Fibroblast of lung (primary cell): ENCODE data around the gene NR2E3. TPM values are rescaled to one million over a fixed set of nuclear protein-coding genes. Genes with fewer than 3 reads are reported as not detected.

Source experiments
- DNase-seq, 2 donors: peaks; one replicate each; pipeline versions ENCODE4 v3.0.0 to v3.0.0-alpha.2; 2010; ENCODE audit warnings: low read depth in 2 of 2
- H2AFZ ChIP-seq: 2 replicates; pipeline ENCODE4 v1.5.1; 2012; ENCODE audit warnings: low read length, control low read depth, inconsistent platforms
- H3K27ac ChIP-seq: 2 replicates; pipeline ENCODE4 v1.5.1; 2011; ENCODE audit warnings: low read length, control low read depth; ENCODE audit not compliant: insufficient read depth
- H3K27me3 ChIP-seq: 2 replicates; pipeline ENCODE4 v1.5.1; 2011; ENCODE audit warnings: mild to moderate bottlenecking, low read length; ENCODE audit not compliant: control insufficient read depth, insufficient read depth
- H3K36me3 ChIP-seq: 2 replicates; pipeline ENCODE4 v1.5.1; 2011; ENCODE audit warnings: low read length; ENCODE audit not compliant: control insufficient read depth, insufficient read depth
- H3K4me1 ChIP-seq: 2 replicates; pipeline ENCODE4 v1.5.1; 2011; ENCODE audit warnings: low read length; ENCODE audit not compliant: control insufficient read depth, insufficient read depth; ENCODE audit errors: extremely low read depth
- H3K4me2 ChIP-seq: 2 replicates; pipeline ENCODE4 v1.5.1; 2011; ENCODE audit warnings: low read length, control low read depth; ENCODE audit not compliant: insufficient read depth; ENCODE audit errors: extremely low read depth
- H3K4me3 ChIP-seq, 4 experiments: fragments of 200-600 bp in 1 of 4; sonication (generic) in 1 of 4; replicated peaks in 1 of 4; 2 replicates each; pipeline ENCODE4 v1.5.1; 2011 to 2016; ENCODE audit warnings: low read length in 4 of 4, low read depth in 3 of 4, mild to moderate bottlenecking in 3 of 4, control low read depth in 2 of 4, inconsistent platforms in 1 of 4, mixed read lengths in 1 of 4; ENCODE audit not compliant: insufficient read depth in 1 of 4; ENCODE audit errors: control extremely low read depth in 1 of 4
- H3K79me2 ChIP-seq: 2 replicates; pipeline ENCODE4 v1.5.1; 2012; ENCODE audit warnings: mild to moderate bottlenecking, low read length, inconsistent platforms; ENCODE audit not compliant: control insufficient read depth, insufficient read depth
- H3K9ac ChIP-seq: 2 replicates; pipeline ENCODE4 v1.5.1; 2011; ENCODE audit warnings: mild to moderate bottlenecking, low read length, control low read depth; ENCODE audit not compliant: insufficient read depth
- H3K9me3 ChIP-seq: 2 replicates; pipeline ENCODE4 v1.5.1; 2012; ENCODE audit warnings: low read depth, low read length; ENCODE audit not compliant: control insufficient read depth, insufficient read depth
- H4K20me1 ChIP-seq: 2 replicates; pipeline ENCODE4 v1.5.1; 2011; ENCODE audit warnings: low read length; ENCODE audit not compliant: control insufficient read depth, insufficient read depth; ENCODE audit errors: extremely low read depth
- EZH2 ChIP-seq: IDR thresholded peaks from 2 replicates; pipeline ENCODE4 v1.5.1; 2012; ENCODE audit warnings: low read length, control low read depth, mild to moderate bottlenecking; ENCODE audit errors: missing control alignments
- polyA plus RNA-seq, 2 donors: library from polyadenylated mRNA; depleted of rRNA in 1 of 2; stranded (reverse) in 1 of 2; unstranded in 1 of 2; fragments of >200 nt; gene quantifications; 2 replicates each; pipeline ENCODE4 v1.2.1, GENCODE V29; 2011 to 2012; ENCODE audit warnings: missing spikeins in 1 of 2
- total RNA-seq: library from RNA; depleted of rRNA; stranded (reverse); fragments of >200 nt; gene quantifications from 2 replicates; pipeline ENCODE4 v1.2.1, GENCODE V29; 2014
- TF ChIP-seq, protein P1 (sequence below), 2 donors: IDR thresholded peaks in 1 of 2; conservative IDR thresholded peaks in 1 of 2; 1 replicate in 1 of 2; 2 replicates in 1 of 2; pipeline ENCODE4 v1.5.1; 2011 to 2012; ENCODE audit warnings: low read length in 2 of 2, control low read depth in 1 of 2, inconsistent platforms in 1 of 2, low read depth in 1 of 2, mild to moderate bottlenecking in 1 of 2

NR2E3 gene
- total and polyA plus RNA-seq, 2 donors (not counting 1 experiment from before 2014, with no cell fraction given): 0.08 to 1.3 TPM

DNA sequence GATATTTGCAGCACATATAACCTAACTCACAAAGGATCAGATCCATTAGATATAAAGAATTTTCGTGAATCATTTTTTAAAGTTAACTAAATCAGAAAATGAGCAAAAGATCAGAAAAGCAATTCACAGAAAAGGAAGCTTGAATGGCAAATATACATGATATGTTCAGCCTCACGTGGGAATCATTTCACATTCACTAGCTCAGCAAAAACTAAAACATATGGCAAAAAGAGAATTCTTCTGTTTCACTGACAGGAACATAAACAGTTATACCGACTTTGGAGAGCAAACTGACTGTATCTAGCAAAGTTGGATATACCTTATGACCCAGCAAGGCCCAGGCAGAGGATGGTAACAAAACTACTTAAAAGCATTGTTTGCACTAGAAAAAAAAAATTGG is 34.0 kb upstream of the NR2E3 start:
- DNase-seq: peak in 1 of 2 donors; percentile 30
- TF ChIP-seq EZH2: no peak
- TF ChIP-seq, protein P1, sequence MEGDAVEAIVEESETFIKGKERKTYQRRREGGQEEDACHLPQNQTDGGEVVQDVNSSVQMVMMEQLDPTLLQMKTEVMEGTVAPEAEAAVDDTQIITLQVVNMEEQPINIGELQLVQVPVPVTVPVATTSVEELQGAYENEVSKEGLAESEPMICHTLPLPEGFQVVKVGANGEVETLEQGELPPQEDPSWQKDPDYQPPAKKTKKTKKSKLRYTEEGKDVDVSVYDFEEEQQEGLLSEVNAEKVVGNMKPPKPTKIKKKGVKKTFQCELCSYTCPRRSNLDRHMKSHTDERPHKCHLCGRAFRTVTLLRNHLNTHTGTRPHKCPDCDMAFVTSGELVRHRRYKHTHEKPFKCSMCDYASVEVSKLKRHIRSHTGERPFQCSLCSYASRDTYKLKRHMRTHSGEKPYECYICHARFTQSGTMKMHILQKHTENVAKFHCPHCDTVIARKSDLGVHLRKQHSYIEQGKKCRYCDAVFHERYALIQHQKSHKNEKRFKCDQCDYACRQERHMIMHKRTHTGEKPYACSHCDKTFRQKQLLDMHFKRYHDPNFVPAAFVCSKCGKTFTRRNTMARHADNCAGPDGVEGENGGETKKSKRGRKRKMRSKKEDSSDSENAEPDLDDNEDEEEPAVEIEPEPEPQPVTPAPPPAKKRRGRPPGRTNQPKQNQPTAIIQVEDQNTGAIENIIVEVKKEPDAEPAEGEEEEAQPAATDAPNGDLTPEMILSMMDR (conservative IDR thresholded peaks at IDR 0.05 in 1 of 2, IDR thresholded peaks at IDR 0.05 in 1 of 2; ENCODE audit: low read depth in 1 of 2, low read length in 2 of 2): no peak
- no peak overlapping the region for H3K4me2 ChIP-seq

DNA sequence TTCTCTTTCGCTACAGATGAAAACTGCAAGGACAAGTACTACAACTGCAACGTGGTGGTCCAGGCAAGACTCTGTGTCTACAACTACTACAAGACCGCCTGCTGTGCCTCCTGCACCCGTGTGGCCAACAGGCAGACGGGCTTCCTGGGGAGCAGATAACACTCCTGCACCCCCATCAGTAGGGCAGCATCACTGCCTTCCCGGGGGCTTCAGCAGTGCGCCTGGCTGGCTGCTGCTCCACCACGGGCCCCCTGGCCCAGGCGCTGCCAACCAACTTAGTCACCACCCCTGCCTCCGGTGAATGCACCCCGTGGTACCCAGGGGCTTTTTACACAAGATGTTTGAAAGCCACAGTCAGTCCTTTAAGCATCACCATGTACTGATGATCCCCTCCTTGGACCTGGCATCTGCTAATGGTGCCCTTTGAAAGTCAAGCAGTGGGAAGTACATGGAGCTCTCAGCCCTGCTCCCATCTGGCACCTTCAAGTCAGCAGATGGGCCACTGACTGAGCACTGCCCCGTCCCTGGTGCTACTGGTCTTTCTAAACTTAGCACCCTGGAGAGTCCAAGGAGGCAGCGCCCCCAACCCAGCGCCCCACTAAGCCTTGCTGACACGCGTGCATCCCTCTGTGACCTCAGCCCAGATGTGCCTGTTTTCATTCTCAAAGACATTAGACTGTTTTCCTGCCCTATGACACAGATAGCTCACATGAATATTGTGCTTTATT is 33.0 kb upstream of the NR2E3 start:
- Histone ChIP-seq H3K27ac (no peak overlapping the region), H2AFZ (no peak overlapping the region), H3K79me2 (no peaks in the 10 kb centered on the region), H3K9me3 (no peaks in the 10 kb centered on the region), H3K4me2 (no peak overlapping the region), H3K36me3 (no peaks in the 10 kb centered on the region), H3K4me3 (no peak overlapping the region), H4K20me1 (no peaks in the 10 kb centered on the region), H3K27me3 (no peaks in the 10 kb centered on the region), H3K4me1 (no peaks in the 10 kb centered on the region), H3K9ac (no peak overlapping the region)
- DNase-seq: no peak
- TF ChIP-seq, protein P1 (conservative IDR thresholded peaks at IDR 0.05 in 1 of 2, IDR thresholded peaks at IDR 0.05 in 1 of 2; ENCODE audit: low read depth in 1 of 2, low read length in 2 of 2): no peak
- TF ChIP-seq EZH2: no peak

More for the DNA sequence above, 34.0 kb upstream of the NR2E3 start:
- Histone ChIP-seq H3K27ac (no peak overlapping the region), H3K36me3 (no peaks in the 10 kb centered on the region), H2AFZ (no peak overlapping the region), H3K79me2 (no peaks in the 10 kb centered on the region), H3K9me3 (no peaks in the 10 kb centered on the region), H3K4me3 (no peak overlapping the region), H3K27me3 (no peaks in the 10 kb centered on the region), H3K4me1 (no peaks in the 10 kb centered on the region), H3K9ac (no peak overlapping the region), H4K20me1 (no peaks in the 10 kb centered on the region)

DNA sequence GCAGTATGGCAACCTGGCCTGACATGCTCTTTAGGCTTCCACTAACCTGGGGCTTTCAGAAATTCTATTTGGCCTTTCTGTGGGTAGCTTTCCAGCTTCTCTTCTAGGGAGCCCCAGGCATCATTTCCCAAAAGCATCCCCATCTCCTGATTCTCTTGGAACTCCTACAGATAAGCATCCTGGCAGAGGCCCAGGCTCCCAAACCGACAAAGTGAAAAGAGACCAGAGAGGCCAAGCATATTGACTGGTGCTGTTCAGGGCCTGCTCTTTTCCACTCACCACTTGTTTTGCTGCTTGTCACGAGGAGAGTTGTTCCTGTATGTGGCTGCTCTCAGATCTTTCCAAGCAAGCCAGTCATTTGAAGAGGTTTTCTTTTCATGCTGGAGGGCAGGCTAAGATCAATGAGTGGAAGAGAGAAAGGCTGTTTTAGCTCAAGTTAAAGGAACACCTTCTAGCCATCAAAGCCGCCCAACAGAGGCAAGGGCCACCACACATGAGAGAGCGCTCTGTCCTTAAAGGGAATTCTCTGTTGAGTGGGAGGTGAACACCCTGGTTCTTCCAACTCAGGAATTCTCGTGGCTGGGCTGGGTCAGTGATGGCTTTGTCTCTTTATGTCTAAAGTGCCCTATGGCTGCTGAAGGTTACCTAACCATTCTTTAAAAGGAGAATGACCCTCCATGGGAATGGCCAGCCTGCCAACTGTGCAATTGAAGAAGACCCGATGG is 31.1 kb upstream of the NR2E3 start:
- Histone ChIP-seq H3K79me2 (no peaks in the 10 kb centered on the region), H3K9ac (no peak overlapping the region), H3K9me3 (no peaks in the 10 kb centered on the region), H3K4me2 (no peak overlapping the region), H3K27me3 (no peaks in the 10 kb centered on the region), H3K36me3 (no peaks in the 10 kb centered on the region), H3K4me1 (no peaks in the 10 kb centered on the region), H2AFZ (no peak overlapping the region), H3K4me3 (no peak overlapping the region), H4K20me1 (no peaks in the 10 kb centered on the region), H3K27ac (no peak overlapping the region)
- TF ChIP-seq EZH2: no peak
- TF ChIP-seq, protein P1 (conservative IDR thresholded peaks at IDR 0.05 in 1 of 2, IDR thresholded peaks at IDR 0.05 in 1 of 2; ENCODE audit: low read depth in 1 of 2, low read length in 2 of 2): no peak
- DNase-seq: no peak
